Naive B cell (primary cell): ENCODE results near the gene SLC35E3. TPM values are rescaled to one million over a fixed set of nuclear protein-coding genes. Genes with fewer than 3 reads are reported as not detected.
"Not testable (repeated sequence)": the region's sequence is repeated elsewhere in the genome, so short reads cannot be mapped to it uniquely, and the experiment has no call there.

Experiments used
- ATAC-seq, 2 donors: fragments of 150-1000 bp; cut with Tn5 transposase; 2 replicates each; pipeline ENCODE4 v1.10.0; 2021; ENCODE audit warnings: low read depth in 2 of 2, mild to moderate bottlenecking in 2 of 2, moderate library complexity in 2 of 2
- DNase-seq: peaks from one replicate; pipeline ENCODE4 v3.0.0; 2022
- H3K27ac Mint-ChIP-seq, 6 donors: one replicate each; pipeline ENCODE4 v1.8.0; 2020 to 2022; ENCODE audit warnings: mild to moderate bottlenecking in 6 of 6, mixed read lengths in 6 of 6, moderate library complexity in 5 of 6, inconsistent platforms in 2 of 6
- H3K27me3 Mint-ChIP-seq, 3 donors: one replicate each; pipeline ENCODE4 v1.8.0; 2021 to 2022; ENCODE audit warnings: mixed read lengths in 3 of 3, mild to moderate bottlenecking in 1 of 3
- H3K36me3 Mint-ChIP-seq, 2 donors: one replicate each; pipeline ENCODE4 v1.8.0; 2020 to 2022; ENCODE audit warnings: mixed read lengths in 2 of 2, inconsistent platforms in 1 of 2, mild to moderate bottlenecking in 1 of 2
- H3K4me1 Mint-ChIP-seq, 3 donors: one replicate each; pipeline ENCODE4 v1.8.0; 2020 to 2022; ENCODE audit warnings: mixed read lengths in 3 of 3, inconsistent platforms in 1 of 3, mild to moderate bottlenecking in 1 of 3, moderate library complexity in 1 of 3
- H3K4me3 Mint-ChIP-seq, 8 donors: one replicate each; pipeline ENCODE4 v1.8.0; 2020 to 2022; ENCODE audit warnings: mild to moderate bottlenecking in 8 of 8, mixed read lengths in 8 of 8, moderate library complexity in 8 of 8, inconsistent platforms in 2 of 8
- H3K9me3 Mint-ChIP-seq, 7 donors: one replicate each; pipeline ENCODE4 v1.8.0; 2020 to 2022; ENCODE audit warnings: mixed read lengths in 7 of 7, mild to moderate bottlenecking in 5 of 7, inconsistent platforms in 2 of 7, moderate library complexity in 1 of 7
- polyA plus RNA-seq, 6 donors: library from polyadenylated mRNA; unstranded; fragments of 300-500 nt; fragmentation: Illumina TruSeq; gene quantifications; one replicate each; pipeline ENCODE4 v1.2.3, GENCODE V29; 2021; ENCODE audit warnings: low read depth in 6 of 6

SLC35E3 gene
- polyA plus RNA-seq, 6 donors from 2014 or later, result 11.4 to 26.2 (median 16.4) TPM

DNA sequence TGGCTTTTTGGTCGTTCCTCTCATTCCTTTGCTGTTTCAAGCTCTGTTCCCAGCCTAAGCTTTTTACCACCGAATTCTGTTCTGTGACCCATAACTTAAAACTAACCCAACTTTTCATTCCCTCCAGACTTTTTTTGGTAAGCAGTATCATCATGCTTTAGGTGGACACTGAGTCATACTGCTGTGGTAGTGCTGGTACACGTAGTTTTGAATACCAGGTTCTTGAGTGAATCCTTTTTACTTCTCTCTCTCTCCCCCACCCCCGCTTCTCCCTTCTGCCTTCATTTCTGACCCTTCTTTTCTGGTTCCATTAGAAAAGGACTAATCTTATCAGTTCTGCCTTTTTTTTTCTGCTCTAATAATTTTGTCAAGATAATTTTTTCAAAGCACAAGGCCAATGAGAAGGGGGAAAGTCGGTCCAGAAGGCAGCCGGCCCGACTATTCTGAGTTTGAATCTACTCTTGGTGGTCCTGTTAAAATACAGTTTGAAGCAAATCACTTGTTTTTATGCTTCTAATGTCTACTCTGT is 59.7 kb downstream of the SLC35E3 start:
- ATAC-seq, result no peak
- Mint-ChIP-seq H3K27me3 (no peaks in the 10 kb centered on the region), H3K9me3 (no peaks in the 10 kb centered on the region), H3K36me3 (no peaks in the 10 kb centered on the region), H3K4me1 (peaks cover 4 to 15% (median 6%) of the 10 kb centered on the region in 3 donors), H3K27ac (peak overlapping the region in 2 of 6 donors; percentile 67 to 95), H3K4me3 (peak overlapping the region in 2 of 8 donors; percentile 69 to 99)
- no peak for DNase-seq

DNA sequence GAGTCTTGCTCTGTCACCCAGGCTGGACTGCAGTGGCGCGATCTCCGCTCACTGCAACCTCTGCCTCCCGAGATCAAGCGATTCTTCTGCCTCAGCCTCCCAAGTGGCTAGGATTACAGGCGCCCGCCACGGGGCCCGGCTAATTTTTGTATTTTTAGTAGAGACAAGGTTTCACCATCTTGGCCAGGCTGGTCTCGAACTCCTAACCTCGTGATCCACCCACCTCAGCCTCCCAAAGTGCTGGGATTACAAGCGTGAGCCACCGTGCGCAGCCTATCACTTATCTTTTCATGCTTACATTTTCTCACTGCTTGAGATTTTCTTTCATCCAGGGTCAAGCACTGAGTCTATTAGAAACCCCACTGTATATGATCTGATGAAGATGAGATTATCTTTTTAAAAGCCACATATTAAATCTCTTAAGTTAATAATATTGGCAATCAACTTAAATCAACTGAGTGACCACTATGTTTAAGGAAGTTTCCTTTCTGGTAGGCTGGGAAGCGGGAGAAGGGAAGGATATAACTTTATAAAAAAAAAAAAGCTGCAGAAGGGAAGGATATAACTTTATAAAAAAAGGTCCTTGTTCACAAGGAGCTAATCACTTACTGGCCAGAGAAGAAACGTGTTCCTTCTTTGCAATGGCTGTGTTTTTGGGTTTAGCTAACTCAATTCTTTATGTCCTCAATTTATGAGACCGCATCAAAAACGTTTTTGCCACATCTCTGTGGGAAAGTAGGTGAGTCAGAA is 60.7 kb downstream of the SLC35E3 start:
- no peak for DNase-seq
- Mint-ChIP-seq H3K9me3 (no peaks in the 10 kb centered on the region), H3K4me1 (peaks cover 4 to 17% (median 6%) of the 10 kb centered on the region in 3 donors)

DNA sequence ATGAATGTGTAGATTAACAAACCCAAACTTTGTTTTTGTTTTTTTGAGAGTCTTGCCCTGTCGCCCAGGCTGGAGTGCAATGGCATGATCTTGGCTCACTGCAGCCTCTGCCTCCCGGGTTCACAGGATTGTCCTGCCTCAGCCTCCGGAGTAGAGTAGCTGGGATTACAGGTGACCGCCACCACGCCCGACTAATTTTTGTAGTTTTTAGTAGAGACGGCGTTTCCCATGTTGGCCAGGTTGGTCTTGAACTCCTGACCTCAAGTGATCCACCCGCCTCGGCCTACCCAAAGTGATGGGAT is 61.2 kb downstream of the SLC35E3 start:
- H3K36me3 Mint-ChIP-seq, DNase-seq, H3K9me3 Mint-ChIP-seq, H3K27me3 Mint-ChIP-seq, ATAC-seq: not testable (repeated sequence)
- Mint-ChIP-seq H3K4me1 (peaks cover 4 to 17% (median 7%) of the 10 kb centered on the region in 3 donors), H3K27ac (peak overlapping the region; percentile 95 to 98 (median 98)), H3K4me3 (peak overlapping the region; percentile 93 to 99 (median 96))

More for the DNA sequence above, 60.7 kb downstream of the SLC35E3 start:
- H3K4me3 Mint-ChIP-seq, result peak overlapping the region in 7 of 8 donors; percentile 53 to 99 (median 94)
- H3K36me3 Mint-ChIP-seq, result no peaks in the 10 kb centered on the region
- peak overlapping the region in 4 of 6 donors; percentile 51 to 97 (median 95) for H3K27ac Mint-ChIP-seq
- H3K27me3 Mint-ChIP-seq, result no peaks in the 10 kb centered on the region
- no peak for ATAC-seq

DNA sequence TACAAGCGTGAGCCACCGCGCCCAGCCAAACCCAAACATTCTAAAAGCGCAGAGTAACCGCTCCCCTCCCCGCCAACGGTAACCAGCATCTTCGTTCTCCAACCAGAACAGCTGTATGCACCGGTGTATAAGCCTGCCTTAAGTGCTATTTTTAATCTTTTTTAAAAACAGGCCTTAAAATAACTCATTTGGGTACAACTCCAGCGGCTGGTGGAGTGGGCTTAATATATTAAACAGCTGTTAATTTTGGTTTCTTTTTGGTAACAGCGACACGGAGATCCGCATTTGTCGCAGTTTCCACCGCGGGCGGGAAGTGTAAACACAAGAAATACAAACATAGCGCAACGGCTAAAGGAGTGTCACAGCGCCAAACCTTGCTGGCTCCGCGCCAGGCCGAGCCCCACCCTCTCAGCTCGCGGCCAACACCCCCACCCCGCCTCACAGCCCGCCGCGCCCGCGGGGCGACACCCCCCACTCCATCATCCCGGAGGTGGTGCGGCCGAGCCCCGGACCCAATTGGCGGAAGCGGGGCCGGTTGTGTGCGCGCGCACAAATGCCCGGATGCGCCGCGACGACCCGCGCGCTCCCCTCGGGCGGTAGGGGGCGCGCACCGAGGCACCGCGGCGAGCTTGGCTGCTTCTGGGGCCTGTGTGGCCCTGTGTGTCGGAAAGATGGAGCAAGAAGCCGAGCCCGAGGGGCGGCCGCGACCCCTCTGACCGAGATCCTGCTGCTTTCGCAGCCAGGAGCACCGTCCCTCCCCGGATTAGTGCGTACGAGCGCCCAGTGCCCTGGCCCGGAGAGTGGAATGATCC is 61.8 kb downstream of the SLC35E3 start, which contains the start of gene MDM2:
MDM2 (plus strand) TSS at position 602 of the 812 bp plus-strand sequence. CDS start 301 bp downstream, outside the sequence.
- Mint-ChIP-seq H3K4me3 (peak within 1 kb of the TSS; percentile 93 to 99 (median 96)), H3K27ac (peak within 1 kb of the TSS; percentile 95 to 98 (median 98)), H3K27me3 (no peaks in the 10 kb centered on the region), H3K4me1 (peaks cover 5 to 17% (median 12%) of the 10 kb centered on the region in 3 donors), H3K9me3 (no peaks in the 10 kb centered on the region), H3K36me3 (no peaks in the 10 kb centered on the region)
- peak; percentile 98 for DNase-seq
- peak; percentile 88 to 90 for ATAC-seq

DNA sequence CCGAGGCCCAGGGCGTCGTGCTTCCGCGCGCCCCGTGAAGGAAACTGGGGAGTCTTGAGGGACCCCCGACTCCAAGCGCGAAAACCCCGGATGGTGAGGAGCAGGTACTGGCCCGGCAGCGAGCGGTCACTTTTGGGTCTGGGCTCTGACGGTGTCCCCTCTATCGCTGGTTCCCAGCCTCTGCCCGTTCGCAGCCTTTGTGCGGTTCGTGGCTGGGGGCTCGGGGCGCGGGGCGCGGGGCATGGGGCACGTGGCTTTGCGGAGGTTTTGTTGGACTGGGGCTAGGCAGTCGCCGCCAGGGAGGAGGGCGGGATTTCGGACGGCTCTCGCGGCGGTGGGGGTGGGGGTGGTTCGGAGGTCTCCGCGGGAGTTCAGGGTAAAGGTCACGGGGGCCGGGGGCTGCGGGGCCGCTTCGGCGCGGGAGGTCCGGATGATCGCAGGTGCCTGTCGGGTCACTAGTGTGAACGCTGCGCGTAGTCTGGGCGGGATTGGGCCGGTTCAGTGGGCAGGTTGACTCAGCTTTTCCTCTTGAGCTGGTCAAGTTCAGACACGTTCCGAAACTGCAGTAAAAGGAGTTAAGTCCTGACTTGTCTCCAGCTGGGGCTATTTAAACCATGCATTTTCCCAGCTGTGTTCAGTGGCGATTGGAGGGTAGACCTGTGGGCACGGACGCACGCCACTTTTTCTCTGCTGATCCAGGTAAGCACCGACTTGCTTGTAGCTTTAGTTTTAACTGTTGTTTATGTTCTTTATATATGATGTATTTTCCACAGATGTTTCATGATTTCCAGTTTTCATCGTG is 62.6 kb downstream of the SLC35E3 start:
- peak overlapping the region; percentile 93 to 99 (median 96) for H3K4me3 Mint-ChIP-seq
- H3K27ac Mint-ChIP-seq, result peak overlapping the region; percentile 92 to 98 (median 96)
- H3K9me3 Mint-ChIP-seq, result no peaks in the 10 kb centered on the region
- ATAC-seq (peak; percentile 11 to 13), DNase-seq (no peak)
- no peaks in the 10 kb centered on the region for H3K36me3 Mint-ChIP-seq
- peaks cover 10 to 20% (median 17%) of the 10 kb centered on the region in 3 donors for H3K4me1 Mint-ChIP-seq
- no peaks in the 10 kb centered on the region for H3K27me3 Mint-ChIP-seq

DNA sequence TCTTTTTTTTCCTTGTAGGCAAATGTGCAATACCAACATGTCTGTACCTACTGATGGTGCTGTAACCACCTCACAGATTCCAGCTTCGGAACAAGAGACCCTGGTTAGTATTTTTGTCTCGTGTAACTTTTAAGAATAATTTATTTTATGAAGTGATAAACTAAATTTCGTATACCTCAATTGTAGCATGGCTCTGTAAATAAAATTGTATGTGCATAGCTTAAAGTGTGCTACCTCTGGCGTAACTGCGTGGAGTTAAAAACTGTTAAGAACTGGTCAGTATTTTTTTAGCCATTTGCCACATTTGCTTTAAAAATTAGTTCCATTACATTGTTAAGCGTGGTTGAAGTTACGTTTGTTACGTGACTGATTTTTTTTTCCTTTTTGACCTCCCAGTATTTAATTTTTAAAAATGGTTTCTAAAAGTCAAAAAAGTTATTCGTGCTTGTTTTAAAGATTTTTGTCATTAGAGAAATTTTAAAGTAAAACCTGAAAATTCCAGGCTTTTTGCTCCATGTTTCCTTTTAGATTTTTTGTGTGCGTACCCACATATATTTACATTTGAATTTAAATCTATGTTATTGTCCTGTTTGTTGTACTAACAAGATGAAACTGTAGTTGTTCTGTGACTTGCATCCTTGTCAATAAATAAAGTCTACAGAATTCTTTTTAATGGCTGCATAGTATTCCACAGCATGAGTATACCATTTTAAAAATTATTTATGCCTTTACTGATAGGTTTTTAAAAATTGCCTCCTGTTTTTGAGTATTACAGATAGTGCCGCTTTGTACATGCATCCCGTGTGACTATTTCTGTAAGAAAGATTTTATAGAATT is 63.4 kb downstream of the SLC35E3 start:
- Mint-ChIP-seq H3K9me3 (no peaks in the 10 kb centered on the region), H3K4me3 (peak overlapping the region; percentile 93 to 99 (median 96)), H3K27me3 (no peaks in the 10 kb centered on the region), H3K36me3 (no peaks in the 10 kb centered on the region), H3K4me1 (peaks cover 10 to 20% (median 17%) of the 10 kb centered on the region in 3 donors), H3K27ac (peak overlapping the region; percentile 92 to 98 (median 96))
- DNase-seq (no peak), ATAC-seq (no peak)

DNA sequence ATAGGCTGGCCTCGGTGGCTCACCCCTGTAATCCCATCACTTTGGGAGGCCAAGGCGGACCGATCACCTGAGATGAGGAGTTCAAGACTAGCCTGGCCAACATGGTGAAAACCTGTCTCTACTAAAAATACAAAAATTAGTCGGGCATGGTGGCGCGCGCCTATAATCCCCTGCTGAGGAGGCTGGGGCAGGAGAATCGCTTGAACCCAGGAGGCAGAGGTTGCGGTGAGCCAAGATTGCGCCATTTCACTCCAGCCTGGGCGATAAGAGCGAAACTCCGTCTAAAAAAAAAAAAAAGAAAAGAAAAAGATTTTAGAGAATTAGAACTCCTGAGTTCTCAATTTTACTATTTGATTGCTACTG is 64.0 kb downstream of the SLC35E3 start:
- H3K4me1 Mint-ChIP-seq, result peaks cover 12 to 20% (median 17%) of the 10 kb centered on the region in 3 donors
- DNase-seq, H3K36me3 Mint-ChIP-seq, H3K9me3 Mint-ChIP-seq, ATAC-seq, H3K27me3 Mint-ChIP-seq: not testable (repeated sequence)
- peak overlapping the region in 2 of 6 donors; percentile 42 to 49 for H3K27ac Mint-ChIP-seq
- H3K4me3 Mint-ChIP-seq, result peak overlapping the region; percentile 32 to 99 (median 52)

DNA sequence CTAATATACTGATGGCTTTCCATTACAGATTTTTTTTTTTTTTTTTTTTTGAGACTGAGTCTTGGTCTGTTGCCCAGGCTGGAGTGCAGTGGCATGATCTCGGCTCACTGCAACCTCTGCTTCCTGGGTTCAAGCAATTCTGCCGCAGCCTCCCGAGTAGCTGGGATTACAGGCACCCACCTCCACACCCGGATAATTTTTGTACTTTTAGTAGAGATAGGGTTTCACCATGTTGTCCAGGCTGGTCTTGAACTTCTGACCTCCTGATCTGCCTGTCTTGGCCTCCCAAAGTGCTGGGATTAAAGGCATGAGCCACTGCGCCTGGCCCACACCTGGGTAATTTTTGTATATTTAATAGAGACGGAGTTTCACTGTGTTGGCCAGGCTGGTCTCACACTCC is 65.6 kb downstream of the SLC35E3 start:
- H3K27me3 Mint-ChIP-seq, H3K36me3 Mint-ChIP-seq, ATAC-seq, H3K4me3 Mint-ChIP-seq, DNase-seq, H3K9me3 Mint-ChIP-seq: not testable (repeated sequence)
- Mint-ChIP-seq H3K4me1 (peaks cover 15 to 20% (median 19%) of the 10 kb centered on the region in 3 donors), H3K27ac (peak overlapping the region in 2 of 6 donors; percentile 60 to 70)

DNA sequence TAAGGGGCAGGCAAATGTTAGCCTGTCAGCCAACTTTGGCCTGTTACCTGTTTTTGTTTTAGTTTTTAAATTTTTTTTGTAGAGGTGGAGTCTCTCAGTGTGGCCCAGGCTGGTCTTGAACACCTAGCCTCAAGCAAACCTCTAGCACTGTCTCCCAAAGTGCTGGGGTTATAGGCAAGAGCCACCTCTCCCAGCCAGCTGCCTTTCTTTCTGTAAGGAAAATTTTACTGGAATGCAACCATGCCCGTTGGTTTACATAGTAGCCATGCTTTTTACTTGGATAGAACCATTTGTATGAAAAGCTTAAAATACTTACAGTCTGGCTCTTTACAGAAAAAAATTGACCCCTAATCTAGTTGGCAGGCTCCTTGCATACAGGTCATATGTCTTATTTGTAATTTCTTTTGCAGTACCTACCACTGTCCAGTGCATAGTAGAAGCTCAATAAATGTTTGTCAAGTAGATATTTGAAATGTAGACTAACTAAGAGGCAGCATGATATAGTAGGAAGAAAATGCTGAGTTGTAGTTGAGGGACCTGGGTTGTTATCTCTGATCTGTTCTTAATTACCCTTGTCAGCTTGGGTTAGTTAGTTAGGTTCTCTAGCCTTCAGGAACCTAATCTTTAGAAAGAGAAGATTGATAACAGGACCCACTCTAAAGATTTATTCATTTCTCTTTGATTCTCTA is 66.7 kb downstream of the SLC35E3 start:
- H3K36me3 Mint-ChIP-seq, result peaks cover 7 to 8% of the 10 kb centered on the region in 2 donors
- H3K4me1 Mint-ChIP-seq, result peaks cover 10 to 15% (median 14%) of the 10 kb centered on the region in 3 donors
- no peak for ATAC-seq
- DNase-seq, result no peak
- H3K4me3 Mint-ChIP-seq, result peak overlapping the region in 1 of 8 donors; percentile 57
- no peaks in the 10 kb centered on the region for H3K9me3 Mint-ChIP-seq
- peak overlapping the region in 2 of 6 donors; percentile 49 to 69 for H3K27ac Mint-ChIP-seq
- H3K27me3 Mint-ChIP-seq, result no peaks in the 10 kb centered on the region

DNA sequence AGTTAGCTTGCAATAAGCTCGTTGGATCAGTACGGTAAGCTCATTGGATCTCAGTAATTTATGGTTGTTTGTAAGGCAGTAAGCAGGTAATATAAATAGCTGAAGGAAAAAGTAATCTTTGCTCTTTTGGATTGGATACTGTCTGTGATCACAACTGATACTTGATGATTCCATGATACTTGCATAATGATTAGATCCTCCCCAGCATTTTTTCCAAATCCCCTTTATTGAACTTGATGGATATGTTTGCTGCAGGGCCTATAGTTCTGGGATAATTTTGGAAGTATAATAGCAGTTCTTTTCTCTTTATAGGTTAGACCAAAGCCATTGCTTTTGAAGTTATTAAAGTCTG is 67.2 kb downstream of the SLC35E3 start:
- H3K9me3 Mint-ChIP-seq, result no peaks in the 10 kb centered on the region
- DNase-seq (no peak), ATAC-seq (no peak)
- no peaks in the 10 kb centered on the region for H3K27me3 Mint-ChIP-seq
- H3K27ac Mint-ChIP-seq, result peak overlapping the region in 2 of 6 donors; percentile 42 to 69
- peak overlapping the region in 1 of 8 donors; percentile 57 for H3K4me3 Mint-ChIP-seq
- H3K36me3 Mint-ChIP-seq, result peaks cover 7 to 8% of the 10 kb centered on the region in 2 donors
- H3K4me1 Mint-ChIP-seq, result peaks cover 10 to 15% (median 14%) of the 10 kb centered on the region in 3 donors

DNA sequence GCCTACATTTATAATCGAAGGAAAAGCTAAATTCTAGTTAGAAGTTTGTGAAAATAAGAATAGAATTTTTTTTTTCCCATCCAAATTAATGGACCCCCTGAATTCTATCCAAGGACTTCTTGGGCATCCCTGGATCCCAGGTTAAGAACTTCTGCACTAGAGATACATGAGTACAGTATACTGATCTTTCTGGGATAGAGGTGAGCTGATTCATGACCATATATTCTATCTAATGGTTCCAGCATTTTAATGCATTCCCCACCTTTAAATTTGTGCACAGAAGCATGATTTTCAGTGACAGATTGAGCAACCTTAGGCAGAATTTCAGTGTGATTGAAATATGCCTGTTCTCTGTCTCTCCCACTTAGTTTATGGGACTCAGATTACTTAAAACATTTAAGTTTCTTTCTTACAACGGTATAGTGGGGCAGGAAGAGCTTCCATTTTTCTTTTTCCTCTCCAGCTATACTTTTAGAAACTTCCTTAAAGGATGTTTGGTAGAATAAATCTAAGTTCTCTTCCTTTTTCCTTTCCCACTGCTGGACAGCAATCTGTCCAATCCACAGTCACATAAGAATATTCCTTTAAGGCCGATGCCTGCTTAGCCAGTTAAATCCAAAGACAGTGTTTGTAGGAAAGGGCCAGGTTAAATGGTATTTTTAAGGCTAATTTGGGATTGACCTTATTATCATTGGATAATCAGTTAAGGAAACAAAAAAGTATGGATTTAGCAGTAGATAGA is 68.7 kb downstream of the SLC35E3 start:
- Mint-ChIP-seq H3K4me3 (peak overlapping the region in 1 of 8 donors; percentile 3), H3K27ac (peak overlapping the region in 1 of 6 donors; percentile 35), H3K4me1 (peaks cover 10 to 14% (median 12%) of the 10 kb centered on the region in 3 donors), H3K36me3 (peaks cover 7 to 8% of the 10 kb centered on the region in 2 donors), H3K9me3 (no peaks in the 10 kb centered on the region), H3K27me3 (no peaks in the 10 kb centered on the region)
- DNase-seq (no peak), ATAC-seq (no peak)
